Liver (tissue), 9 donors: ENCODE measurements around the gene CRADD. TPM values are rescaled to one million over a fixed set of nuclear protein-coding genes. Genes with fewer than 3 reads are reported as not detected.

Source experiments
- DNase-seq: peaks from one replicate; pipeline ENCODE4 v3.0.0-alpha.2; 2017; ENCODE audit warnings: low spot score
- H3K27ac ChIP-seq, 2 donors: one replicate each; pipeline ENCODE4 v1.7.0; 2013; ENCODE audit warnings: inconsistent platforms in 2 of 2, low read length in 2 of 2, control low read depth in 1 of 2, low read depth in 1 of 2, mild to moderate bottlenecking in 1 of 2
- H3K27me3 ChIP-seq, 4 donors: one replicate each; pipeline versions ENCODE4 v1.6.1 to v1.7.0; 2013; ENCODE audit warnings: low read length in 3 of 4, inconsistent platforms in 1 of 4, mild to moderate bottlenecking in 1 of 4, moderate library complexity in 1 of 4; ENCODE audit not compliant: control insufficient read depth in 4 of 4, insufficient read depth in 4 of 4
- H3K36me3 ChIP-seq, 4 donors: one replicate each; pipeline versions ENCODE4 v1.6.1 to v1.7.0; 2013; ENCODE audit warnings: low read length in 3 of 4, mild to moderate bottlenecking in 3 of 4, low read depth in 1 of 4, moderate library complexity in 1 of 4; ENCODE audit not compliant: control insufficient read depth in 4 of 4, insufficient read depth in 3 of 4
- H3K4me1 ChIP-seq, 4 donors: one replicate each; pipeline versions ENCODE4 v1.6.1 to v1.7.0; 2013; ENCODE audit warnings: low read length in 3 of 4, mild to moderate bottlenecking in 3 of 4, moderate library complexity in 1 of 4; ENCODE audit not compliant: control insufficient read depth in 4 of 4, insufficient read depth in 4 of 4
- H3K4me3 ChIP-seq, 3 donors: one replicate each; pipeline versions ENCODE4 v1.6.1 to v1.7.0; 2013; ENCODE audit warnings: low read length in 3 of 3, control low read depth in 1 of 3, low read depth in 1 of 3, mild to moderate bottlenecking in 1 of 3
- H3K9ac ChIP-seq, 2 donors: one replicate each; pipeline ENCODE4 v1.7.0; 2013; ENCODE audit warnings: low read length in 2 of 2, mild to moderate bottlenecking in 2 of 2, moderate library complexity in 2 of 2, control low read depth in 1 of 2, low read depth in 1 of 2
- H3K9me3 ChIP-seq, 4 donors: one replicate each; pipeline versions ENCODE4 v1.6.1 to v1.7.0; 2013; ENCODE audit warnings: low read length in 3 of 4; ENCODE audit not compliant: control insufficient read depth in 4 of 4
- ATF3 ChIP-seq: IDR thresholded peaks from 2 replicates; pipeline ENCODE4 v1.6.1; 2016; ENCODE audit warnings: antibody characterized with exemption
- CTCF ChIP-seq: fragments of 150-350 bp; IDR thresholded peaks from 2 replicates; pipeline ENCODE4 v1.5.1; 2017; ENCODE audit warnings: improper control_type of control experiment, low read depth, low read length; ENCODE audit not compliant: missing input control
- EGR1 ChIP-seq, 2 donors: IDR thresholded peaks; 2 replicates each; pipeline ENCODE4 v1.6.1; 2016 to 2018; ENCODE audit warnings: antibody characterized with exemption in 2 of 2, low read depth in 2 of 2
- FOXA2 ChIP-seq: IDR thresholded peaks from 2 replicates; pipeline ENCODE4 v1.6.1; 2016; ENCODE audit warnings: antibody characterized with exemption
- HNF4A ChIP-seq, 2 donors: conservative IDR thresholded peaks; 2 replicates each; pipeline ENCODE4 v1.6.1; 2016; ENCODE audit warnings: antibody characterized with exemption in 2 of 2, mild to moderate bottlenecking in 2 of 2
- HNF4G ChIP-seq: IDR thresholded peaks from 2 replicates; pipeline ENCODE4 v1.6.1; 2016; ENCODE audit warnings: antibody characterized with exemption
- MAX ChIP-seq: IDR thresholded peaks from 2 replicates; pipeline ENCODE4 v1.6.1; 2016; ENCODE audit warnings: antibody characterized with exemption
- RAD21 ChIP-seq, 2 donors: IDR thresholded peaks; 2 replicates each; pipeline ENCODE4 v1.6.1; 2016; ENCODE audit warnings: antibody characterized with exemption in 2 of 2, mild to moderate bottlenecking in 2 of 2
- REST ChIP-seq: IDR thresholded peaks from 2 replicates; pipeline ENCODE4 v1.6.1; 2016; ENCODE audit warnings: antibody characterized with exemption, mild to moderate bottlenecking
- RXRA ChIP-seq, 2 donors: IDR thresholded peaks; 2 replicates each; pipeline ENCODE4 v1.6.1; 2017 to 2018; ENCODE audit warnings: antibody characterized with exemption in 2 of 2, mild to moderate bottlenecking in 1 of 2
- TAF1 ChIP-seq: conservative IDR thresholded peaks from 2 replicates; pipeline ENCODE4 v1.6.1; 2016; ENCODE audit warnings: antibody characterized with exemption, mild to moderate bottlenecking
- YY1 ChIP-seq: IDR thresholded peaks from 2 replicates; pipeline ENCODE4 v1.6.1; 2016; ENCODE audit warnings: antibody characterized with exemption, mild to moderate bottlenecking
- WGBS: extraction: QIAGEN DNeasy Blood & Tissue Kit; methylation state at CpG from one replicate; pipeline ENCODE4 v1.1.7; 2013; 5-methylcytosine and 5-hydroxymethylcytosine counted together
- polyA plus RNA-seq, 2 donors: library from polyadenylated mRNA; stranded (reverse) in 1 of 2; unstranded in 1 of 2; fragments of 200-250 nt in 1 of 2; fragments of >200 nt in 1 of 2; fragmentation: Nextera tagmentation in 1 of 2; extraction: Ambion mirVana in 1 of 2; gene quantifications; one replicate each; pipeline versions ENCODE4 v1.2.1 to v1.2.3, GENCODE V29; 2013 to 2015
- total RNA-seq, 2 donors: library from RNA; depleted of rRNA; stranded (reverse); fragments of >200 nt; gene quantifications; one replicate each; pipeline ENCODE4 v1.2.3, GENCODE V29; 2014
- donor health status: healthy.
- donor health status: healthy.
- donor health status: healthy.
- donor health status: healthy.
- donor health status: healthy.

Gene CRADD
- total and polyA plus RNA-seq, 4 donors, result 19.4 to 48.9 (median 29.6) TPM

- Histone ChIP-seq H3K9me3 (no peaks in the 10 kb centered on the region), H3K9ac (no peak overlapping the region), H3K36me3 (no peaks in the 10 kb centered on the region), H3K4me3 (no peak overlapping the region), H3K4me1 (peaks cover 0 to 9% (median 0%) of the 10 kb centered on the region in 4 donors), H3K27ac (no peak overlapping the region), H3K27me3 (no peaks in the 10 kb centered on the region)
- DNase-seq, result no peak
- 86% methylated on average over 5 of the region's 5 CpGs for WGBS
- TF ChIP-seq TAF1 (no peak), HNF4G (no peak), RXRA (IDR thresholded peaks at IDR 0.05) (no peak), FOXA2 (no peak), CTCF (no peak)
These were observed 127.4 kb downstream of the CRADD start for GRCh38 chr12:93804392-93805179.

GRCh38 chr12:93805736-93806141 lies 128.6 kb downstream of the CRADD start:
- Histone ChIP-seq H3K4me3 (no peak overlapping the region), H3K27me3 (no peaks in the 10 kb centered on the region), H3K9ac (no peak overlapping the region), H3K4me1 (peaks cover 0 to 9% (median 0%) of the 10 kb centered on the region in 4 donors), H3K36me3 (no peaks in the 10 kb centered on the region), H3K27ac (no peak overlapping the region), H3K9me3 (no peaks in the 10 kb centered on the region)
- TF ChIP-seq HNF4G (no peak), CTCF (no peak), YY1 (no peak), FOXA2 (no peak), RAD21 (IDR thresholded peaks at IDR 0.05) (no peak), ATF3 (no peak), REST (no peak), EGR1 (IDR thresholded peaks at IDR 0.05; ENCODE audit: low read depth in 2 of 2) (no peak), HNF4A (conservative IDR thresholded peaks at IDR 0.05) (no peak), MAX (no peak), RXRA (IDR thresholded peaks at IDR 0.05) (no peak), TAF1 (no peak)
- no peak for DNase-seq
- WGBS, result 91% methylated on average over 4 of the region's 4 CpGs
